LHCN-M2 (cell line): ENCODE data around the gene PLEKHG2. TPM values are rescaled to one million over a fixed set of nuclear protein-coding genes. Genes with fewer than 3 reads are reported as not detected.
"Not testable (repeated sequence)": the region's sequence is repeated elsewhere in the genome, so short reads cannot be mapped to it uniquely, and the experiment has no call there.

Source experiments
- DNase-seq: peaks from one replicate; pipeline ENCODE4 v3.0.0-alpha.2; 2012; ENCODE audit warnings: low read depth
- polyA plus RNA-seq: library from polyadenylated mRNA; unstranded; fragments of >200 nt; gene quantifications from one replicate; pipeline ENCODE4 v1.2.1, GENCODE V29; 2012; ENCODE audit warnings: missing spikeins
- total RNA-seq: library from RNA; depleted of rRNA; stranded (reverse); fragments of >200 nt; gene quantifications from 2 replicates; pipeline ENCODE4 v1.2.3, GENCODE V29; 2014; rRNA removed

Gene PLEKHG2, protein sequence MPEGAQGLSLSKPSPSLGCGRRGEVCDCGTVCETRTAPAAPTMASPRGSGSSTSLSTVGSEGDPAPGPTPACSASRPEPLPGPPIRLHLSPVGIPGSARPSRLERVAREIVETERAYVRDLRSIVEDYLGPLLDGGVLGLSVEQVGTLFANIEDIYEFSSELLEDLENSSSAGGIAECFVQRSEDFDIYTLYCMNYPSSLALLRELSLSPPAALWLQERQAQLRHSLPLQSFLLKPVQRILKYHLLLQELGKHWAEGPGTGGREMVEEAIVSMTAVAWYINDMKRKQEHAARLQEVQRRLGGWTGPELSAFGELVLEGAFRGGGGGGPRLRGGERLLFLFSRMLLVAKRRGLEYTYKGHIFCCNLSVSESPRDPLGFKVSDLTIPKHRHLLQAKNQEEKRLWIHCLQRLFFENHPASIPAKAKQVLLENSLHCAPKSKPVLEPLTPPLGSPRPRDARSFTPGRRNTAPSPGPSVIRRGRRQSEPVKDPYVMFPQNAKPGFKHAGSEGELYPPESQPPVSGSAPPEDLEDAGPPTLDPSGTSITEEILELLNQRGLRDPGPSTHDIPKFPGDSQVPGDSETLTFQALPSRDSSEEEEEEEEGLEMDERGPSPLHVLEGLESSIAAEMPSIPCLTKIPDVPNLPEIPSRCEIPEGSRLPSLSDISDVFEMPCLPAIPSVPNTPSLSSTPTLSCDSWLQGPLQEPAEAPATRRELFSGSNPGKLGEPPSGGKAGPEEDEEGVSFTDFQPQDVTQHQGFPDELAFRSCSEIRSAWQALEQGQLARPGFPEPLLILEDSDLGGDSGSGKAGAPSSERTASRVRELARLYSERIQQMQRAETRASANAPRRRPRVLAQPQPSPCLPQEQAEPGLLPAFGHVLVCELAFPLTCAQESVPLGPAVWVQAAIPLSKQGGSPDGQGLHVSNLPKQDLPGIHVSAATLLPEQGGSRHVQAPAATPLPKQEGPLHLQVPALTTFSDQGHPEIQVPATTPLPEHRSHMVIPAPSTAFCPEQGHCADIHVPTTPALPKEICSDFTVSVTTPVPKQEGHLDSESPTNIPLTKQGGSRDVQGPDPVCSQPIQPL (N-terminal part only)
- total RNA-seq, result 19.9 and 23.4 TPM in 2 replicates
- polyA plus RNA-seq, result 27.7 TPM

DNA sequence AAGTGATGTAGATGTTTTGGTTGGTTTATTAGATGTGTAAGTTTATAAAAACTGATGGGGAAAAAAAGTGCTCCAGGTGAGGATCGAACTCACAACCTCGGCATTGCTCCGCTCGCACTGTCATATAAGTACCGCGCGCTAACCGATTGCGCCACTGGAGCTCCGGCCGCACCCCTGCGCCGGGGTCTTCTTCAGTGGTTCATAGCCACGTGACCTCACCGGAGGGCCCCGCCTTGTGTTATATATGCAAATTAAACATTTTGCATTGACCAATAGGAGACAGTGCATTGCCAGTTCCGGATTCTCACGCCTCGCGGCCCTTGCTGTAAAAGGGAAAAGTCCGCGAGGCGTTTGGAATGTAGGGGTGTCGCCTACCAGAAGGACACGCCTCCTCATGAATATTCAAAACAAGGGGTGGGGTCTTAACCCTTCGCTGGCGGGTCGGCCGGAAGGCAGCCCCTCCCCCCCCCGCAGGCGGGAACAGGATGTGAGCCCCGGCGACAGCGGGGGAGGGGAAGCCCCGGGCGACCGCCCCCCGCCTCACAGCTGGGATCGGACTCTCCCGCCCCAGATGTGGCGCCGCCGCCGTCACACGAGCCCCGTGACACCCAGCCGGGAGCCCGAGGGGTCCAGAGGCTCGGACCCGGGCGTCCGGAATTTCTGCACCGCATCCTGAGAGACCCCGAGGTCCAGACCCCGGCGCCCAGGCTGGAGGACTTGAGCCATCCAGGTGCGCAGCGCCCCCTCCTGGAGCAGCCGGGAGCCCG is at the start of gene PLEKHG2:
PLEKHG2 (plus strand) TSS at position 570 of the 767 bp plus-strand sequence. CDS start 1,418 bp downstream, outside the sequence.
- DNase-seq, result peak; percentile 100

DNA sequence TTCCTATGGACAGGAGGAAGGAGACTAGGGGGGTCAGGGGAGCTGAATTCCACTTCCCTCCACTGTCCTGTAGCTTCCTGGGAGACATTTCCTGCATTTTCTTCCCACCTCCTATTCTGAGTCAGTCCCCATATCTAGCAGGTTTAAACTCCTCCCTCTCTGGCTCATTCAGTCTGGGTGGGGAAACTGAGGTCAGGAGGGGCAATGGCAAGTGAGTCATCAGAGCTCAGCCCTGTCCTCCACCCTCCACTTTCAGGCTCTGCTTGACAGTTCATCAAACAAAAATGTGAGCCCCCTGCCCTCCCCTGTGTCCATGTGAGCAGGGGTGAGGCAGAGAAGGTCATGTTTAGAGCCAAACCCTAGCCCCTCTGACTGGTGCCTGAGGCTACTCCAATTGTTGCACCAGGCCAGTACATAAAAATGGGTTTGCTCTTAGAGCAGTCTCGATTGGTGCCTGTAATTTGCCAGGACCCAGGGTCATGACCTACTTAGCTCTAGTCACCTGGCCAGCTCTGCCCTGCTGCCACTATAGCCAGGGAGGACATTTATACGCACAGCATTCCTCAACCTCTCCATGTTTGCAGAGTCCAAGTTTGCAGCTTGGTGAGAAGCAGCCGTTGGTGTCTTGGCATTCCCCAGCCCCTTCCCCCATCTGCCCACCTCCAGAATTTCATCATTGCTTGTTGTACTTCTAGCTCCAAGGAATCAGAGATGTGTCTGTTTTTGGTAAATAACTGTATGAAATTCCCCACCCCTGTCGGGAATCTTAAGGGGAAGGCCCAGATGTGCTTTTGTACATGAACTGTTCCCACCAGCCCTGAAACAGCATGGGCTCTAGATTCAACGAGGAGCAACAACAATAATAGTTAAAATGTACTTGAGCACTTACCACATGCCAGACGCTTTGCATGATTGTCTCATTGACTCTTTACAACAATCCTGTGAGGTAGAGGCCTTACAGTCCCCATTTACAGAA is 49.5 kb upstream of the PLEKHG2 start:
- peak; percentile 59 for DNase-seq

DNA sequence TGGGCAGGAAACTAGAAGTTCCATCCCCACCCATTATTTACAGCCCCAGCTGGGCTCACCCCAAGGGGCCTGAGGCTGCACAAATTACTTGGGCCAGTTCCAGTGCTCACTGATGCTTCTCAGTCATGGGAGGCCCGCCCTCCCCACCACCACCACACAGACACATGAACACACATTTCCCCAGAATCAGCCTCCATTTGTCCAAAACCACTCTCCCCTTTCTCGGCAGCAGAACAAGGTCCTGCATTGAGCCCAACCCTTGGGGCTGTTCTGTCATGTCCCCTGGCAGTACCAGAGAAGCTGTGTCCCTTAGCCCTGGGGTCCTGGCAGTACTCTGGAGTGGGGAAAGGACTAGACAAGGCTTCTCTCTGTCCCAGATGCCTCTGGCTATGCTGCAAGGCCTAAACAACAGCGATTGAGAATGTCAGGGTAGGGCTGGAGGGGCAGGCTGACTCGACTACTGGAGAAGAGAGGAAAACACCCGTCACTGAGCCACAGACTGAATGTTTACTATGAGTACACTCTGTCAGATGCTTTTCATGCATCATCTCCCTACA is 48.5 kb upstream of the PLEKHG2 start:
- no peak for DNase-seq

DNA sequence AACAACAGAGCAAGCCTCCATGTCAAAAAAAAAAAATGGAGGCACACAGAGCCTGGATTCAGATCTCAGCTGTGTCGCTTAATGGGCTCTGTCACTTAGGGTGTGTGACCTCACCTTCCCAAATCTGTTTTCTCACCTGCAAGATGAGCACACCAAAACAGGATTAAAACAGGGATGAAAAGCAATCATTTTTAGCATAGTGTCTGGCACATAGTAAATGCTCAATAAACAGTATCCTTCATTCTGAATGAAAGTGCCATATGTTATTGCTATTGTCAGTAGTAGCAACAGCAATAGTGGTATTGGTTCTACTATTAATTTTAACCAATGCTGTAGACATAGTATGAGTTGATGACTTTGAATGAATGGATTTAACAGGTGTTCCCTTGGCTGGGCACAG is 46.9 kb upstream of the PLEKHG2 start:
- DNase-seq, result no peak

DNA sequence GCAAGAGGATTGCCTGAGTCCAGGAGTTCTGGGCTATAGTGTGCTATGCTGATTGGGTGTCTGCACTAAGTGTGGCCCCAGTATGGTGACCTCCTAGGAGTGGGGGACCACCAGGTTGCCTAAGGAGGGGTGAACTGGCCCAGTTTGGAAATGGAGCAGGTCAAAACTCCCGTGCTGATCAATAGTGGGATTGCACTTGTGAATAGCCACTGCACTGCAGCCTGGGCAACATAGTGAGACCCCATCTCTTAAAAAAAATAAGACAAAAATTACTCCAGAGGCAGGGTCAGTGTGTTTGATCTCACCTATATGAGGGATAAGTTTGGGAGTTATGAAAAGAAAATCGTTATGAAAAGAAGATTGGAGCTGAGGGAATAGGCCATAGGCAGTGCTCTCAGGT is 43.3 kb upstream of the PLEKHG2 start:
- DNase-seq, result no peak

DNA sequence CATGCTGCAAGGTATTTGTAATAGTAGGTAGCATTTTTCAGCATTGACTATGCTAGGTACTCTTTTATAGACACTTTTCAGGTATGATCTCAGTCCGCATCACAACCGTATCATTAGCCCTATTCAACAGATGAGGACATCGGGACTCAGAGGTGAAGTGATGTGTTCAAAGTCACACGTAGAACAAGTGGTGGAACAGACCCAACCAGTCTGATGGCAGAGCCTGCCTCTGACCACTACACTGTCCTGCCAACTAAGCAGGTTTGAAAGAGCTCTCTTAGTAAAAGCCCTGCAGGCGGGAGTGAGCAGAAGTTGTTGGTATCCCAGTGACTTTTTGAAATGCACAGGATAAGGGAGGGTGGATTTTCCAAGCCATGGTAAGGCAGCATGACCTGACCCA is 41.7 kb upstream of the PLEKHG2 start:
- no peak for DNase-seq

DNA sequence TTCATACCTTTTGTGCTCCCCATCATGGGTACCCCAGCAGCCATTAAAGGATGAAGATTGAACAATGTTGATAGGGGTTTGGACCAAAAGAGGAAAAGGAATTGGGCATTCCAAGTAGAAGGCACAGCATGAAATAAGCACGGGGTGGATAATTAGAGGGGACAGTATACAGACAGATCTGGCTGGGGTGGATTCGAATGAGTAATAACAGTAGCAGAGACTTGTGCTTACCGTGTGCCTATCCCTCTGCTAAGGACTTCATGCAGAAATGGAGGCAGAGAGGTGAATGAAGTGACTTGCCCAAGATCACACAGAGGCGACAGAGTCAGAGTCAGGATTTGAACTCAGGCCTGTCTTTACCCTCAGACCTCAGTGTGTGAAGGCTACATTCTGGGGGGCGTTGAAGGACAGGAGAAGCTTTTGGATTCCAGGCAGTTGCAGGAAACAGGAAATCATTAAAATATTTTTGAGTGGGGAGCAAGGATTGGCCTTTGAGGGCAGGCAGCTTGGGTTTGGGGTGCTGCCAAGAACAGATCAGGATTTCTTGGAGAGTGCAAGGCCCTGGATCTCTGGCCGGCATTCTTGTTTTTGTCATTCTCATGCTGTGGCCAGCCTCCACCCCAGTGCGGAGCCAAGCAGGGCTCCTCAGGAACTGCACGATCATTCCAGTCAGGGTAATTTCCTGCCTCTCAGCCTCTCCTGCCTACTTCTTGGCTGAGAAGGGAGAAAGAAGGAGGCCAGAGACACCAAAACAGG is 40.2 kb upstream of the PLEKHG2 start:
- peak; percentile 92 for DNase-seq

DNA sequence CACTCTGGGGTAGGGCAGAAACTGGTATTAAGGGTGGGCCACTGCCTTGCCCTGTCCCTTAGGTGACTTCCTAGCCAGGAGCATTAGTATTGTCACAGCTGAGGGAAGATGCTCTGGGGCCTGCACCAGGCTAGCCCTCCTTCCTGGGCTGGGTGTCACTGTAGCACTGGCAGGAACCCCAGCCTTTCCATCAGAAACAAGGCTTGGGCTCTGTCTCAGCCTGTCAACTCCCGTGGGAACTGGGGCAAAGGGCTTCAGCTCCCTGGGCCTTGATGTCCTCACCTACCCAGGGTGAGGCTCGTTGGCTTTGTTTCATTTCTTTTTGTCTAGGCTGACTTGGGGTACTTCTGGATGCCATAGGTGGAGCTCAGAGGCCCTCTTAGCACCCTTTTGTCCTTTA is 39.5 kb upstream of the PLEKHG2 start:
- peak; percentile 16 for DNase-seq

DNA sequence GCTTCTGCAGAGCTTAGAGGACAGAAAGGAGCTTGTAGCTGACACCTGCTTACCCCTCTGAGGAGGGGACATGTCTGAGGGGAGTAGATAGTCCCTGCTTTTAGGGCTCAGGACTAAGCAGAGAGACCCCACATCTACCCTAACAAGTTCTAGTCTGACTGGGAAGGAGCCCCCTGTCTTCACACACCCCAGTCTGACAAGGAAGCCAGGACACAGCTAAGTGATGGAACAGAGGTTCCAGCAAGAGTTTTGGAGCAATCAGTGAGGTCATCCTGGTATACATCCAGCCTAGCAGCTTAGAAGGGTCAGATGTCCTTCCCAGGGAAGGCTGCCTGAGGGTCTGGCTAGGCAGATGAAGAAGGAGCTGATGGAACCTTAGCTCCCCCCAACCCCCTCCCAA is 36.5 kb upstream of the PLEKHG2 start:
- no peak for DNase-seq

DNA sequence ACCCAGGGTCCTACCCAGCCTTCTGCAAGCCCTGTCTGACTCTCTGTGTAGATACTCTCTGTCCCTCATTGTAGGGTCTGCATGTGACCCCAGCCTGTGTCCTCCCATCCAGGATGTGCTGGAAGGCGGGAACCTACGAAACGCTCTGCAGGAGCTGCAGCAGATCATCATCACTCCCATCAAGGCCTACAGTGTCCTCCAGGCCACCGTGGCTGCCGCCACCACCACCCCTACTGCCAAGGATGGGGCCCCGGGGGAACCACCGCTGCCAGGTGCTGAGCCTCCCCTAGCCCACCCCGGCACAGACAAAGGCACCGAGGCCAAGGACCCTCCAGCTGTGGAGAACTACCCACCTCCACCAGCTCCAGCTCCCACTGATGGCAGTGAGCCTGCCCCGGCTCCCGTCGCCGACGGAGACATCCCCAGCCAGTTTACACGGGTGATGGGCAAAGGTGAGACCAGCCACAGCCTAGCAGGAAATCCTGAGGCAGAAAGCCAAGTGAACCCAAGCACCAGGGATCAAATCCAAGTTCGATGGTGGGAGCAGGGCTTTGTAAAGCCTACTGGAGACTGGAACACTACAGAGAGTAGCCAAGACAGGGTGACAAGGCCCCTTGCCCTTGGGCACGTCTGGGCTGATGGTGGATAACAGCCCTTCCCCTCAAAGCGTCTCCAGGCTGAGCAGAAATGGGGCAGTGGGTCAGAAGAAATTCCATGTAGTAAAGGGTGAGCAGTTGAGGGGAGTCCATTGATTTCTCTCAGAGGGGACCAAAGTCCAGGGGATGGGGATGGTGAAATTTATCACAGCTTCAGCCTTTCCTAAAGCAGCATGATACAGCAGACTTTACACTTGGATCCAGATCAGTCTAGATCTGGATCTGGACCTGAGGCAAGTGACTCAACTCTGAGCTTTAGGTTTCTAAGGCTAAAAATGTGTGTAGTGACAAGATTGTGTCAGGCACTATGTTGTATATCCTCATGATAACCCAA is 34.8 kb upstream of the PLEKHG2 start:
- DNase-seq, result no peak

DNA sequence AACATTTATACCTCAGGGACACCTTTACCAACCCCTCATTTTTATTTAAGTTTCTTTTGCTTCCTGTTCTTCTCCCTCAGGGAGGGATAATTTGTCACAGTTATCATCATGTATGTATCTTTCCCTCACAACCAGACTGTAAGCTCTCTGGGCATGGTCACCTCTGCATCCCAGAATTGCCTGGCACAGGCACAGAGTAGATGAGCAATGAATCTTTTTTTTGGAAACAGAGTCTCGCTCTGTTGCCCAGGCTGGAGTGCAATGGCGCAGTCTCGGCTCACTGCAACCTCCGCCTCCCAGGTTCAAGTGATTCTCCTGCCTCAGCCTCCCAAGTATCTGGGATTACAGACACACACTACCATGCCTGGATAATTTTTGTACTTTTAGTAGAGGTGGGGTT is 33.1 kb upstream of the PLEKHG2 start:
- not testable (repeated sequence) for DNase-seq

DNA sequence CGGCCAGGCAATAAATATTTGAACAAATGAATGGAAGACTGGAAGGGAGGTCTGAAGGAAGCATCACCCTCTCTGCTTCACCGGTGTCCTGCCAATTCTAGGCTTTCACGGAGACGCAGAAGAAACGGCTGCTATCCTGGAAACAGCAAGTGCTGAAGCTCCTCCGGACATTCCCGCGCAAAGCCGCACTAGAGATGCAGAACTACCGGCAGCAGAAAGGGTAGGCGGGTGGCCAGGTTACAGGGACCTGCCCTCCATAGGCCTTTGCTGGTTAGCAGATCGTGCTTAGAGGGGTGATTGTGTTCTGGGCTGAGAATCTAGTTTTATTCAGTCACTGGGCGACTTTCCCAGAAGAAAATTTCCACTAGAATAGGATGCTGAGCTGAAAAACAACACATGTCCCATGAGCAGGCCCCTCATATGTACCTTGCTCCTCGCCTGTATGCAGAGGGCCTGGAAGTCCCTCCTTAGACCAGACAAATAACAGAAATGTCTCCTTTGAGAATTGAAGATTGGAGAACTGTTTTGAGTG is 32.5 kb upstream of the PLEKHG2 start:
- no peak for DNase-seq

DNA sequence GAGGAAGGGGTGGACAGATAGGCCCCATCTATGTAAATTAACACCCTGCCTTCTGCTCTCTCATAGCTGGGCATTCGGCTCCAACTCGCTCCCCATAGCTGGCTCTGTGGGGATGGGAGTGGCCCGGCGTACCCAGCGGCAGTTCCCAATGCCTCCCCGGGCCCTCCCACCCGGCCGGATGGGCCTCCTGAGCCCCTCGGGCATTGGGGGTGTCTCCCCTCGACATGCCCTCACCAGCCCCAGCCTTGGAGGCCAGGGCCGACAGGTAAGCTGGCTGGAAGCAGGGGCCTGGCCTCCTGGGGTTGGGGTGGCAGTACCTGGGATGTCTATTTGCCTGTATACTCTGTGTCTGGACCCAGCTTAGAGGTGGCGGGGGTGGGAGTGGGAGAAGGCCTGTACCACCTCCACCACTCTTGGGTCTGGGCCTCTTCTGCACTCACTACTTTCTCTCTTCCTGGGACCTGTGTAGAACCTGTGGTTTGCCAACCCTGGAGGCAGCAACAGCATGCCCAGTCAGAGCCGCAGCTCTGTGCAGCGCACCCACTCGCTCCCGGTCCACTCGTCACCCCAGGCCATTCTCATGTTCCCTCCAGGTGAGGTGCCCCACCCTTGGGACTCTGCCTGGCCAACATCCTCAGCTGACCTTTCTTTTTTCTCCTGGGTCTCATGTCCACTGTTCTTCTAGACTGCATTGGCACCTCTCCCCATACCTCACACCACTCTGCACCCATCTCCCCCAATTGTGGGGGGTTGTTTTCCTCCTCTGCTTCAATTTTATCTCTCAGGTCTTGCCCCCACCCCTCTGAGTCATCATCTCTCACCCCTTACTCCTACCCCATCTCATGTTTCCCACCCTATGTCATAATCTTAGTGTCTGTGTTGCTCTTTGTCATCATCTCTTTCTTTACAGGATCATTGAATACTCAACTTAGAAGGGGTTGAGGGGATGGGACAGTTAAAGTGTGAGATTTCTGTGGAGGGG is 31.7 kb upstream of the PLEKHG2 start:
- DNase-seq, result no peak

DNA sequence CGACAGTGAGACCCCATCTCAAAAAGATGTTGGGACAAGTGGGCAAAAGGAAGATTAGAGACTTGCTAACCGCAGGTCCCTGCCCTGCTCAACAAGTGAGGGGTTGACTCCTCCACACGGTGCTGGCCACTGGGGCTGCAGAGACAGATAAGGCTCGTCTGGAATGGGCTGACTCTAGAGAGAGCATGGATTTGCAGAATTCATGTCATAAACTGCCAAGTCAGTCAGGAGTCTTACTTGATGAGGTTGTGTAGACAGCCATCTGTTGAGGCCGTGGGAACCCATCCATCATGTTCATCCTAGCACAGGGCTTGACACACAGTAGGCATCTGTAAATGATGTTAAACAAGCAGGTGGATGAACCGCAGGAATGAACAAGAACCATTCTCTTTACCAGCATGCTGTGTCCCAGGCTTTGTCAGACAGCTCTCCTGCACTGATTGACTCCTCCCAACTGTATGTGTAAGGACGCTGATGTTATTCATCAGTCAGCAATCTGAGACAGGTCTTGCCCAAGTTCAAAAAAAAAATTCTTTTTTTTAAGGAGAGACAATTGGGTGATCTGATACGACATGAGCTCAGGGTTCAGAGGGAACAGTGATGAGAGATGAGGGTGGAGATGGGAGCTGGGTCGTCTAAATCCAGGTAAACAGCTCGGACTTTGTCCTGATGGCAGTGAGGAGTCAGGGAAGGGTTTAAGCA is 30.4 kb upstream of the PLEKHG2 start:
- peak; percentile 38 for DNase-seq

DNA sequence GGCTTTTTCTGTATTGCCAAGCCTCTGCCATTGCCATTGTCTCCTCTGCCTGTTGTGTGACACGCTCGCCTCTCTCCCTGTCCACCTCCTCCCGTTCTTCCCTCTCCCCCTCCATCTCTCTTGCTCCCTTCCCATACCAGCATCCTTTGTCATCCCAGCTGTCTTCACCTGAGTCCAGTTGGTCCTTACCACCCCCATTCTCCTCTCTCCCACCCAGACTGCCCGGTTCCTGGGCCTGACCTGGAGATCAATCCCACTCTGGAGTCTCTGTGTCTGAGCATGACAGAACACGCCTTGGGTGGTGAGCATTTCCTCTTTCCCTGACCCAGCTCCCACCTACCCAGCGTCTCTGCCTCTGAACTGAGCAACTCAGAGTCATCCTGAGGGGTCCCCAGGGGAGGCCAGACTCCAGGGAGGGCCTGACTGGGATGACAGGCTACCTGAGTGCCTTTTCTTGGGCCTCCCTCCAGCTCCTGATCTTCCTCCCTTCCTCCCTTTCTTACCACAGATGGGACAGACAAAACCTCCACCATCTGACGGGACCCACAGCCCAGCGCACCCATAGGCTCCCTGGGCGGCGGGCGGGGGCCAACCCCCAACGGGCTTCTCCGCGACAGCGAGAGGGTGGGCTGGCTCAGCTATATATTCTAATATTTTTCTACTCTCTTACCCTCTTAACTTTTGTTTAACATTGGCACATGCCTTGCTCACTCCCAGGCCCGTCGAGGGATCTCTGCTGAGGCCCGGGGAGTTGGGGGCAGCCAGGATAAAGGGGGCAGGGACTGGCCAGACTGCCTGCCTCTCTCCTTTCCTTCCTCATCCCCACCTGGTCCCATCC is 29.3 kb upstream of the PLEKHG2 start:
- DNase-seq, result no peak
